Erythroblast (primary cell): ENCODE measurements around the gene SERTAD2.

ENCODE experiments used
- DNase-seq, 2 experiments: peaks; one replicate each; lab custom pipeline; 2025; lab: John Stamatoyannopoulos, UW
- GATA1 ChIP-seq: IDR thresholded peaks from 2 replicates; pipeline ENCODE4 v1.6.1; 2011; ENCODE audit warnings: low read depth, mild to moderate bottlenecking, control low read depth, low read length, moderate library complexity
- POLR2A ChIP-seq: IDR thresholded peaks from 2 replicates; pipeline ENCODE4 v1.6.1; 2011; ENCODE audit warnings: mild to moderate bottlenecking, low read length

The SERTAD2 gene

GRCh38 chr2:64649626-64650025, 4.1 kb downstream of the SERTAD2 start:
- TF ChIP-seq POLR2A (no peak), GATA1 (no peak)
- DNase-seq = peak; percentile 55 to 70

- peak; percentile 94 to 96 for DNase-seq
- TF ChIP-seq POLR2A = peak; percentile 14
- peak; percentile 65 for TF ChIP-seq GATA1
Observed at GRCh38 chr2:64649013-64649484, 4.7 kb downstream of the SERTAD2 start.

GRCh38 chr2:64646007-64646880, 7.5 kb downstream of the SERTAD2 start:
- DNase-seq = peak; percentile 83 to 93
- no peak for TF ChIP-seq POLR2A
- no peak for TF ChIP-seq GATA1

GRCh38 chr2:64644458-64645382, 9.0 kb downstream of the SERTAD2 start:
- peak; percentile 88 to 91 for DNase-seq
- TF ChIP-seq GATA1 = no peak
- TF ChIP-seq POLR2A = peak; percentile 96

- no peak for DNase-seq
- TF ChIP-seq GATA1 (no peak), POLR2A (no peak)
Observed at GRCh38 chr2:64643838-64644457, 9.8 kb downstream of the SERTAD2 start.

- TF ChIP-seq GATA1 (no peak), POLR2A (no peak)
- DNase-seq = no peak
Observed at GRCh38 chr2:64641599-64641998, 12.1 kb downstream of the SERTAD2 start.

- TF ChIP-seq POLR2A = no peak
- no peak for TF ChIP-seq GATA1
- no peak for DNase-seq
Observed at GRCh38 chr2:64640153-64641044, 13.3 kb downstream of the SERTAD2 start.

- TF ChIP-seq POLR2A (no peak), GATA1 (no peak)
- peak in 1 of 2 experiments; percentile 26 for DNase-seq
Observed at GRCh38 chr2:64639691-64640090, 14.0 kb downstream of the SERTAD2 start.

- TF ChIP-seq GATA1 (no peak), POLR2A (no peak)
- no peak for DNase-seq
Observed at GRCh38 chr2:64638502-64639120, 15.1 kb downstream of the SERTAD2 start.

- TF ChIP-seq POLR2A (no peak), GATA1 (no peak)
- no peak for DNase-seq
Observed at GRCh38 chr2:64637931-64638330, 15.8 kb downstream of the SERTAD2 start.

- DNase-seq = no peak
Observed at GRCh38 chr2:64637000-64637635, 16.6 kb downstream of the SERTAD2 start.

More at GRCh38 chr2:64637000-64637635, 16.6 kb downstream of the SERTAD2 start:
- TF ChIP-seq GATA1 (no peak), POLR2A (no peak)
